Neural progenitor cell (in vitro differentiated cells): ENCODE results near the gene CCDC152. TPM values are rescaled to one million over a fixed set of nuclear protein-coding genes. Genes with fewer than 3 reads are reported as not detected.

Source experiments
- DNase-seq: peaks from one replicate; pipeline ENCODE4 v3.0.0-alpha.2; 2016; ENCODE audit warnings: low spot score
- H2AFZ ChIP-seq: fragments of 200-600 bp; sonication (generic); replicated peaks from 2 replicates; pipeline ENCODE4 v1.6.1; 2016; ENCODE audit warnings: antibody characterized with exemption
- H3F3A ChIP-seq: fragments of 200-600 bp; sonication (generic); 2 replicates; pipeline ENCODE4 v1.6.1; 2016; ENCODE audit warnings: antibody characterized with exemption, low read depth
- H3K27ac ChIP-seq: fragments of 200-600 bp; sonication (generic); 2 replicates; pipeline ENCODE4 v1.5.1; 2016; ENCODE audit warnings: mild to moderate bottlenecking
- H3K27me3 ChIP-seq: fragments of 200-600 bp; sonication (generic); 2 replicates; pipeline ENCODE4 v1.6.1; 2016; ENCODE audit warnings: mild to moderate bottlenecking, moderate library complexity
- H3K36me3 ChIP-seq: fragments of 200-600 bp; sonication (generic); 2 replicates; pipeline ENCODE4 v1.5.1; 2016
- H3K4me1 ChIP-seq: fragments of 200-600 bp; sonication (generic); 2 replicates; pipeline ENCODE4 v1.6.1; 2016; ENCODE audit warnings: mixed run types
- H3K4me2 ChIP-seq: fragments of 200-600 bp; sonication (generic); 2 replicates; pipeline ENCODE4 v1.6.1; 2016
- H3K4me3 ChIP-seq: fragments of 200-600 bp; sonication (generic); 2 replicates; pipeline ENCODE4 v1.5.1; 2016
- H3K79me2 ChIP-seq: fragments of 200-600 bp; sonication (generic); 2 replicates; pipeline ENCODE4 v1.6.1; 2016; ENCODE audit warnings: low read depth
- H3K9ac ChIP-seq: fragments of 200-600 bp; sonication (generic); 2 replicates; pipeline ENCODE4 v1.6.1; 2016
- H3K9me3 ChIP-seq: fragments of 200-600 bp; sonication (generic); 2 replicates; pipeline ENCODE4 v1.5.1; 2016; ENCODE audit warnings: low read depth
- H4K20me1 ChIP-seq: fragments of 200-600 bp; sonication (generic); 2 replicates; pipeline ENCODE4 v1.6.1; 2016; ENCODE audit warnings: low read depth
- H3K27ac Mint-ChIP-seq: 3 replicates; pipeline ENCODE4 v1.8.0; 2021; ENCODE audit warnings: mixed read lengths
- H3K27me3 Mint-ChIP-seq: 2 replicates; pipeline ENCODE4 v1.8.0; 2022; ENCODE audit warnings: low read depth, mild to moderate bottlenecking, inconsistent platforms, moderate library complexity, mixed read lengths; ENCODE audit not compliant: insufficient read depth
- H3K36me3 Mint-ChIP-seq: 3 replicates; pipeline ENCODE4 v1.8.0; 2021; ENCODE audit warnings: mixed read lengths
- H3K4me1 Mint-ChIP-seq: 3 replicates; pipeline ENCODE4 v1.8.0; 2021; ENCODE audit warnings: mixed read lengths
- H3K4me3 Mint-ChIP-seq: 3 replicates; pipeline ENCODE4 v1.8.0; 2021; ENCODE audit warnings: mild to moderate bottlenecking, moderate library complexity, mixed read lengths
- H3K9me3 Mint-ChIP-seq: 3 replicates; pipeline ENCODE4 v1.8.0; 2020; ENCODE audit warnings: mixed read lengths
- CTCF ChIP-seq: fragments of 200-600 bp; sonication (generic); IDR thresholded peaks from 2 replicates; pipeline ENCODE4 v1.5.1; 2017; ENCODE audit warnings: antibody characterized with exemption, mild to moderate bottlenecking
- EZH2 ChIP-seq: fragments of 200-600 bp; sonication (generic); IDR thresholded peaks from 2 replicates; pipeline ENCODE4 v1.6.1; 2017; ENCODE audit warnings: antibody characterized with exemption, mild to moderate bottlenecking, moderate library complexity
- EZH2phosphoT487 ChIP-seq: fragments of 200-600 bp; sonication (generic); IDR thresholded peaks from 2 replicates; pipeline ENCODE4 v1.6.1; 2017; ENCODE audit warnings: antibody characterized with exemption
- total RNA-seq: library from RNA; depleted of rRNA; stranded (reverse); fragments of >200 nt; gene quantifications from 2 replicates; pipeline ENCODE4 v1.2.3, GENCODE V29; 2015; ENCODE audit warnings: low replicate concordance

Gene CCDC152
- total RNA-seq, 1 donor from 2014 or later, result 23.9 TPM

GRCh38 chr5:42772265-42772993 lies 15.8 kb downstream of the CCDC152 start:
- Histone ChIP-seq H3K27ac (no peak overlapping the region), H3K4me1 (peaks cover 5% of the 10 kb centered on the region), H3K79me2 (no peaks in the 10 kb centered on the region), H4K20me1 (no peaks in the 10 kb centered on the region), H3K9me3 (no peaks in the 10 kb centered on the region), H3K27me3 (no peaks in the 10 kb centered on the region), H3K4me2 (no peak overlapping the region), H3K36me3 (peaks cover 8% of the 10 kb centered on the region), H3F3A (no peaks in the 10 kb centered on the region), H3K4me3 (no peak overlapping the region), H2AFZ (no peak overlapping the region), H3K9ac (no peak overlapping the region)
- Mint-ChIP-seq H3K27me3 (no peaks in the 10 kb centered on the region), H3K27ac (no peak overlapping the region), H3K4me1 (no peaks in the 10 kb centered on the region), H3K4me3 (no peak overlapping the region), H3K9me3 (no peaks in the 10 kb centered on the region), H3K36me3 (no peaks in the 10 kb centered on the region)
- TF ChIP-seq EZH2 (no peak), EZH2phosphoT487 (no peak), CTCF (no peak)
- no peak for DNase-seq

GRCh38 chr5:42779083-42779482 lies 22.5 kb downstream of the CCDC152 start:
- H3K4me3 Mint-ChIP-seq, result no peak overlapping the region
- no peaks in the 10 kb centered on the region for H3F3A ChIP-seq
- no peak for TF ChIP-seq EZH2
- no peak for DNase-seq
- H3K36me3 Mint-ChIP-seq, result no peaks in the 10 kb centered on the region
- H3K9me3 Mint-ChIP-seq, result no peaks in the 10 kb centered on the region
- H4K20me1 ChIP-seq, result no peaks in the 10 kb centered on the region
- H3K27ac ChIP-seq, result no peak overlapping the region
- no peak overlapping the region for H3K4me2 ChIP-seq
- no peaks in the 10 kb centered on the region for H3K79me2 ChIP-seq
- H3K27ac Mint-ChIP-seq, result no peak overlapping the region
- H3K9me3 ChIP-seq, result no peaks in the 10 kb centered on the region
- no peaks in the 10 kb centered on the region for H3K4me1 Mint-ChIP-seq
- peaks cover 5% of the 10 kb centered on the region for H3K4me1 ChIP-seq
- H2AFZ ChIP-seq, result no peak overlapping the region
- no peaks in the 10 kb centered on the region for H3K27me3 ChIP-seq
- no peaks in the 10 kb centered on the region for H3K27me3 Mint-ChIP-seq
- H3K36me3 ChIP-seq, result no peaks in the 10 kb centered on the region
- no peak overlapping the region for H3K9ac ChIP-seq
- H3K4me3 ChIP-seq, result no peak overlapping the region

GRCh38 chr5:42781584-42781983 lies 25.0 kb downstream of the CCDC152 start:
- H3K4me1 Mint-ChIP-seq, result no peaks in the 10 kb centered on the region
- no peaks in the 10 kb centered on the region for H3K36me3 ChIP-seq
- no peak overlapping the region for H2AFZ ChIP-seq
- no peak overlapping the region for H3K4me3 ChIP-seq
- DNase-seq, result no peak
- no peak overlapping the region for H3K4me2 ChIP-seq
- no peaks in the 10 kb centered on the region for H3K4me1 ChIP-seq
- peaks cover 10% of the 10 kb centered on the region for H3K9me3 Mint-ChIP-seq
- H3K27ac Mint-ChIP-seq, result no peak overlapping the region
- no peaks in the 10 kb centered on the region for H3K36me3 Mint-ChIP-seq
- no peak overlapping the region for H3K4me3 Mint-ChIP-seq
- H3K9me3 ChIP-seq, result no peaks in the 10 kb centered on the region
- TF ChIP-seq EZH2phosphoT487, result no peak
- no peak for TF ChIP-seq EZH2
- TF ChIP-seq CTCF, result no peak
- no peak overlapping the region for H3K27ac ChIP-seq
- H3K9ac ChIP-seq, result no peak overlapping the region
- no peaks in the 10 kb centered on the region for H3K27me3 Mint-ChIP-seq
- no peaks in the 10 kb centered on the region for H4K20me1 ChIP-seq
- no peaks in the 10 kb centered on the region for H3K27me3 ChIP-seq
- H3F3A ChIP-seq, result no peaks in the 10 kb centered on the region
- H3K79me2 ChIP-seq, result no peaks in the 10 kb centered on the region

GRCh38 chr5:42784132-42784531 lies 27.5 kb downstream of the CCDC152 start:
- TF ChIP-seq CTCF (no peak), EZH2 (no peak)
- no peak overlapping the region for H3K4me2 ChIP-seq
- Mint-ChIP-seq H3K36me3 (no peaks in the 10 kb centered on the region), H3K9me3 (peaks cover 18% of the 10 kb centered on the region), H3K4me3 (no peak overlapping the region), H3K27ac (no peak overlapping the region), H3K4me1 (no peaks in the 10 kb centered on the region), H3K27me3 (no peaks in the 10 kb centered on the region)
- H3K9me3 ChIP-seq, result no peaks in the 10 kb centered on the region
- H3K9ac ChIP-seq, result no peak overlapping the region
- H3K4me3 ChIP-seq, result no peak overlapping the region
- no peaks in the 10 kb centered on the region for H3F3A ChIP-seq
- H3K4me1 ChIP-seq, result no peaks in the 10 kb centered on the region
- no peaks in the 10 kb centered on the region for H4K20me1 ChIP-seq
- DNase-seq, result no peak
- no peaks in the 10 kb centered on the region for H3K79me2 ChIP-seq
- H3K36me3 ChIP-seq, result no peaks in the 10 kb centered on the region
- H3K27me3 ChIP-seq, result no peaks in the 10 kb centered on the region
- no peak overlapping the region for H3K27ac ChIP-seq
- no peak overlapping the region for H2AFZ ChIP-seq
